Kidney epithelial cell (primary cell): Measurements from ENCODE around the gene CNTN1. TPM values are rescaled to one million over a fixed set of nuclear protein-coding genes. Genes with fewer than 3 reads are reported as not detected.

Experiments
- DNase-seq: peaks from one replicate; pipeline ENCODE4 v3.0.0-alpha.2; 2010; ENCODE audit warnings: low read depth
- H3K27me3 ChIP-seq: 2 replicates; pipeline ENCODE4 v1.6.0; 2011; ENCODE audit warnings: low read length; ENCODE audit not compliant: control insufficient read depth, insufficient read depth
- H3K36me3 ChIP-seq: 2 replicates; pipeline ENCODE4 v1.5.1; 2011; ENCODE audit warnings: low read length; ENCODE audit not compliant: control insufficient read depth, insufficient read depth
- H3K4me3 ChIP-seq: 2 replicates; pipeline ENCODE4 v1.5.1; 2011; ENCODE audit warnings: low read depth, mild to moderate bottlenecking, control low read depth, low read length
- total RNA-seq: library from RNA; depleted of rRNA; stranded (reverse); fragments of >200 nt; gene quantifications from 2 replicates; pipeline ENCODE4 v1.2.3, GENCODE V29; 2015
- TF ChIP-seq, protein P1 (sequence below): IDR thresholded peaks from 2 replicates; pipeline ENCODE4 v1.5.1; 2011; ENCODE audit warnings: mild to moderate bottlenecking, moderate library complexity, low read length, control low read depth, inconsistent platforms; ENCODE audit not compliant: insufficient read depth, poor library complexity, severe bottlenecking

Gene CNTN1
- total RNA-seq, 1 donor from 2014 or later, result 1.5 TPM

DNA sequence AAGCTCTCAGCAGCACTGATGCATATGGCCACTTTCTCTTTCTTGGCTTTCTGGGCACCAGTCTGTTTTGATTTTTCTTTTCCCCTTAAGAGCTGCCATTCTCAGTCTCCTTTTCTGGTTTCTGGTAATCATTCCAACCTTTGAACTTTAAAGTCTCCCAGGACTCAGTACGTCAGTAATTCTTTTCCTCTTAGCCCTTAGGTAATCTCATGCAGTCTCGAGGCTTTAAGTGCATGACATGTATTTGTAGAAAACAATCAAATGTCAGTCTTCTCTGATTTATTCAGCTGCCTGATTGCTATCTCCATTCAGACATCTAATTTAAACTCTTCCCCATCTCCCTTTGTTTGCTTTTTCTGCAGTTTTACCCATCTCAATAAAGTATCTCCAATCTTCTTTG, 356.8 kb downstream of the CNTN1 start:
- DNase-seq, result no peak
- Histone ChIP-seq H3K27me3 (no peaks in the 10 kb centered on the region), H3K4me3 (no peak overlapping the region), H3K36me3 (no peaks in the 10 kb centered on the region)
- TF ChIP-seq, protein P1, sequence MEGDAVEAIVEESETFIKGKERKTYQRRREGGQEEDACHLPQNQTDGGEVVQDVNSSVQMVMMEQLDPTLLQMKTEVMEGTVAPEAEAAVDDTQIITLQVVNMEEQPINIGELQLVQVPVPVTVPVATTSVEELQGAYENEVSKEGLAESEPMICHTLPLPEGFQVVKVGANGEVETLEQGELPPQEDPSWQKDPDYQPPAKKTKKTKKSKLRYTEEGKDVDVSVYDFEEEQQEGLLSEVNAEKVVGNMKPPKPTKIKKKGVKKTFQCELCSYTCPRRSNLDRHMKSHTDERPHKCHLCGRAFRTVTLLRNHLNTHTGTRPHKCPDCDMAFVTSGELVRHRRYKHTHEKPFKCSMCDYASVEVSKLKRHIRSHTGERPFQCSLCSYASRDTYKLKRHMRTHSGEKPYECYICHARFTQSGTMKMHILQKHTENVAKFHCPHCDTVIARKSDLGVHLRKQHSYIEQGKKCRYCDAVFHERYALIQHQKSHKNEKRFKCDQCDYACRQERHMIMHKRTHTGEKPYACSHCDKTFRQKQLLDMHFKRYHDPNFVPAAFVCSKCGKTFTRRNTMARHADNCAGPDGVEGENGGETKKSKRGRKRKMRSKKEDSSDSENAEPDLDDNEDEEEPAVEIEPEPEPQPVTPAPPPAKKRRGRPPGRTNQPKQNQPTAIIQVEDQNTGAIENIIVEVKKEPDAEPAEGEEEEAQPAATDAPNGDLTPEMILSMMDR, result no peak

DNA sequence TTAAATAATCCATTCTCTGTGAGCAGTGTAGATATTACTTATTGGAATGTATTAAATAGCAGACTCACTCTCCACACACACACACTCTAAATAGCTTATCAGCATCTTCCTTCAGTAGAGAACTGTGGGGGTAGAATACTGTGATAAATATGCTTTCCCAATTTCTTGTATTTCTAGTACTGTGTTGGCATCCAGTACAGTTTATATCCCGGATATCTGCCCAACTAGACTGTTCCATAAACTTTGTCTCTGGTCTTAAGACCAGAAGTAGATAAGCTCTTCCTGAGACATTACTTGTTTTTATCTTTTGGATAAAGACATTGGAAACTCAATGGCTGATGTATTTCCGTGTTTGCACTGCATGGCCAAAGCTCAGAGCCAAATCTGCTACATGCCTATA, 359.7 kb downstream of the CNTN1 start:
- H3K27me3 ChIP-seq, result no peaks in the 10 kb centered on the region
- TF ChIP-seq, protein P1, result no peak
- H3K4me3 ChIP-seq, result no peak overlapping the region
- DNase-seq, result no peak
- no peaks in the 10 kb centered on the region for H3K36me3 ChIP-seq

DNA sequence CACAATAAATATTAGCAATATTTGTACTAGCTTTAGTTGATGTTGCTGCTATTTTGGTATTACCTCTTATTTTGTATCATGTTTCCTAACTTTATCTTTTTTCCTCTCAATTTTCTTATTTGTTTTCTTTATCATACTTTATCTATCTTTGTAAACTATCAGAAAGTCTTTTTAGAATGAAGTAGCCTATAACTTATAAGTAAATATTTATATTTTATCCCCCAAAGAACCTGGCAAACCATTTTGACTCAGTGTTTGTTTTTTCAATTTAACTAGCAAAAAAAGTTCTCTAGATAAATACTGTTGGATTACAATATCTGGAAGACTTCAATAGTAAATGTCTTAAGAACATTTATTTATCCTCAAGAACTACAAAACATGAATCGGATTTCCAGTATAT, 360.2 kb downstream of the CNTN1 start:
- TF ChIP-seq, protein P1, result no peak

DNA sequence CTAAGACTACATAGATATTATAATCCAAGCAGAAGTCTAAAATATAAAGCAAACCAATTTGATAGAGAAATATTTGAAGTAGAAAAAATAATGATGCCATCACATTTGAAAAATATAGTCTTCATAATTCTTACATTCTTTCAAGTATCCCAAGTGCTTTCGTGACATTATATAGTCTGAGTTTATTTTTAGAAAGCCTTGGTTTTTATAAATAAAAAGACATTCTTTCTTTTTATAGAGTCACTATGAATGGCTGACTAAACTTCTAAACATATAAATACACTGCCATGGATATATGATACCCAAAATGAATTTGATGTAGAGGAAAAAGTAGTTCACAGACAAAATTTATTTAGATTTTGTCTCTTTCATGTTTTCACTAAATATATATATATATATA, 360.8 kb downstream of the CNTN1 start:
- no peaks in the 10 kb centered on the region for H3K27me3 ChIP-seq
- H3K4me3 ChIP-seq, result no peak overlapping the region
- DNase-seq, result no peak
- TF ChIP-seq, protein P1, result no peak
- no peaks in the 10 kb centered on the region for H3K36me3 ChIP-seq

More for the DNA sequence above, 360.2 kb downstream of the CNTN1 start:
- DNase-seq, result no peak
- H3K27me3 ChIP-seq, result no peaks in the 10 kb centered on the region
- no peak overlapping the region for H3K4me3 ChIP-seq
- no peaks in the 10 kb centered on the region for H3K36me3 ChIP-seq

DNA sequence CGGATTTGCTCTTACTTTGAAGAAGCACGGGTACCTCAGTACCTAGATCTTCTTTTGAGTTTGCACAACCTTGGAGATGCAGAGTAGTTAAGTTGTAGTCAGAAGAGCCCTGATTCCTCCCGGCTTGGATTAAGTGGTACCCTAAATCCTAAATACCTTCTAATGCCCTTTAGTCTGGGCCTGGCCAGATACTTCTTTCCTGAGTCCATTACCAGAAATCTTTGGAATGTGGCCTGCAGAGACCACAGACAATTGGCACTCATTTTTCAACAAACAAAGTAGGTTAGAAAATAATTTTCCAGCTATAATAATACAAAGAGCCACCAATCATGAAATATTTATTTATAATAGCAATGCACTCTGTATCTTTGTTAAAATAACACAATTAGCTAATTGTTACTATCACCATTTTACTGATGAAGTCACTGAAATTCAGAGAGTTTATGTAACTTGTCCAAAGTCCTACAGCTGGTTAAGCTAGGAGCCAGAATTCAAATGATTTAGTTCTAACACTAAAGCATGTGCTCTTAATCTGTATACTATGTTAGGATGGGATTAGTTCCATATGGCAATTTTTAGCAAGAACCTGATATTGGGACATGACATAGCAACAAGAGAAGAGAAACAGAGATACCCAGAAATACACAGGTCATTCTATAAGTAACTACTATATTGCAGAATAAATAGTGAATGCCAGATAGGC, 363.8 kb downstream of the CNTN1 start:
- H3K27me3 ChIP-seq, result no peaks in the 10 kb centered on the region
- TF ChIP-seq, protein P1, result no peak
- no peaks in the 10 kb centered on the region for H3K36me3 ChIP-seq
- DNase-seq, result no peak
- H3K4me3 ChIP-seq, result no peak overlapping the region

DNA sequence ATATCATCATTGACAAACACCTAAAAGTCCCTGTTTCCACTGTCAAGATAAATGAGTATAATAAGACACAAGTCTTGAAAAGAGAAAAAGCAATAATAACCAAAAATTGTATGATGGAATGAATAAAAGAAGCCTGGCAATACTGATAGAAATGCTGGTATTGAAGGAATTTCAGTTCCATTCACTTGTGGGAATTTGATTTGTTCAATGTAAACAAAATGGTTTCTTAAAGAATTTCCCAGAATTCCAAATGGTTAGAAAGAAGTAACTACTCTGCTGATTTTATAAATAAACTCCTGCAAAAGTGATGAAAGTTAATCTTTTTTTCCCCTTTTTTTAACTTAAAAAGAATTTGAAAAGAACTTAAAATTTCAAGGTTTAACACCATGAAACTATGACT, 366.0 kb downstream of the CNTN1 start:
- H3K36me3 ChIP-seq, result no peaks in the 10 kb centered on the region
- H3K27me3 ChIP-seq, result no peaks in the 10 kb centered on the region
- H3K4me3 ChIP-seq, result no peak overlapping the region
- no peak for DNase-seq
- TF ChIP-seq, protein P1, result no peak
